Right lobe of liver (tissue), 6 donors: ENCODE measurements around the gene RPIA. TPM values are rescaled to one million over a fixed set of nuclear protein-coding genes. Genes with fewer than 3 reads are reported as not detected.

ENCODE experiments used
- ATAC-seq, 4 donors: fragments of 200-7000 bp; cut with Tn5 transposase; one replicate each; pipeline ENCODE4 v1.9.1; 2020; ENCODE audit warnings: mild to moderate bottlenecking in 4 of 4, moderate library complexity in 4 of 4
- DNase-seq, 3 donors: peaks; one replicate each; pipeline ENCODE4 v3.0.0-alpha.2; 2020
- H3K27ac ChIP-seq, 3 donors: fragments of 200-600 bp; one replicate each; pipeline ENCODE4 v1.8.0; 2022
- H3K27me3 ChIP-seq, 2 donors: fragments of 200-600 bp; one replicate each; pipeline ENCODE4 v1.8.0; 2022
- H3K36me3 ChIP-seq, 4 donors: fragments of 200-600 bp; sonication (generic) in 1 of 4; one replicate each; pipeline versions ENCODE4 v1.5.1 to v1.8.0; 2017 to 2022; ENCODE audit warnings: control low read depth in 1 of 4
- H3K4me1 ChIP-seq, 4 donors: fragments of 200-600 bp; sonication (generic) in 1 of 4; one replicate each; pipeline versions ENCODE4 v1.5.1 to v1.8.0; 2017 to 2022; ENCODE audit warnings: control low read depth in 1 of 4
- H3K4me3 ChIP-seq, 3 donors: fragments of 200-600 bp; one replicate each; pipeline ENCODE4 v1.8.0; 2022
- H3K9me3 ChIP-seq, 4 donors: fragments of 200-600 bp; sonication (generic) in 1 of 4; one replicate each; pipeline versions ENCODE4 v1.5.1 to v1.8.0; 2017 to 2022; ENCODE audit warnings: control low read depth in 1 of 4
- CTCF ChIP-seq, 4 donors: fragments of 200-600 bp in 3 of 4; fragments of 450-650 bp in 1 of 4; IDR thresholded peaks; one replicate each; pipeline versions ENCODE4 v1.5.1 to v1.8.0; 2016 to 2022; ENCODE audit warnings: antibody characterized with exemption in 4 of 4, mild to moderate bottlenecking in 2 of 4
- POLR2A ChIP-seq: fragments of 450-650 bp; IDR thresholded peaks from one replicate; pipeline ENCODE4 v1.6.1; 2017; ENCODE audit warnings: antibody characterized with exemption, mild to moderate bottlenecking
- WGBS: methylation state at CpG from one replicate; pipeline ENCODE4 v1.1.6; 2018; ENCODE audit warnings: low coverage, low lambda C conversion rate; ENCODE audit not compliant: insufficient coverage; ENCODE audit errors: missing lambda C conversion rate; 5-methylcytosine and 5-hydroxymethylcytosine counted together
- intact Hi-C, 2 donors: fragments of 100-400 bp; cut with DNase I; formaldehyde crosslinking; loops; one replicate each; pipeline versions ENCODE4 v1.11.2 to v1.14.1; 2022
- total RNA-seq, 6 experiments: library from RNA; depleted of rRNA in 2 of 6; stranded (reverse); fragments of >200 nt in 2 of 6; fragmentation: NEBNext Ultra II Directional in 3 of 6; extraction: Animal tissue kit (Norgen Biotek cat#: 25700) in 3 of 6; gene quantifications; one replicate each; pipeline versions ENCODE4 v1.1.0 to v1.2.4, GENCODE V29; 2016 to 2023
- donor health status: DM: no; HTN: yes; CAD: no.
- donor health status: DM: no; HTN: no; CAD: no.
- donor health status: DM: no; HTN: no; CAD: no.
- donor health status: DM: no; HTN: yes; CAD: no.
- donor health status: DM: no; HTN: yes; CAD: no.

Gene RPIA
- total RNA-seq, 6 experiments from 2014 or later = 2.2 to 4.8 (median 3.2) TPM

- H3K27ac ChIP-seq = peak overlapping the region; percentile 42 to 68 (median 49)
- H3K4me3 ChIP-seq = no peak overlapping the region
- peak; percentile 82 to 91 (median 86) for ATAC-seq
- H3K9me3 ChIP-seq = no peaks in the 10 kb centered on the region
- no peaks in the 10 kb centered on the region for H3K36me3 ChIP-seq
- no peaks in the 10 kb centered on the region for H3K27me3 ChIP-seq
- H3K4me1 ChIP-seq = peaks cover 0 to 12% (median 3%) of the 10 kb centered on the region in 4 donors
- WGBS = 53% methylated on average over 6 of the region's 6 CpGs
- intact Hi-C loops = no loop called here
- no peak for DNase-seq
- TF ChIP-seq POLR2A = no peak
- TF ChIP-seq CTCF (IDR thresholded peaks at IDR 0.05) = peak; percentile 70 to 74 (median 72)
Measured at GRCh38 chr2:88669482-88670214, 21.8 kb upstream of the RPIA start.

GRCh38 chr2:88671786-88672427 lies 19.6 kb upstream of the RPIA start:
- intact Hi-C loops = no loop called here
- no peaks in the 10 kb centered on the region for H3K36me3 ChIP-seq
- no peak overlapping the region for H3K4me3 ChIP-seq
- H3K9me3 ChIP-seq = no peaks in the 10 kb centered on the region
- 42% methylated on average over 11 of the region's 11 CpGs for WGBS
- ATAC-seq (peak; percentile 55 to 68 (median 62)), DNase-seq (no peak)
- no peaks in the 10 kb centered on the region for H3K27me3 ChIP-seq
- H3K4me1 ChIP-seq = peaks cover 0 to 12% (median 3%) of the 10 kb centered on the region in 4 donors
- TF ChIP-seq CTCF (IDR thresholded peaks at IDR 0.05) (peak; percentile 82 to 92 (median 90)), POLR2A (no peak)
- no peak overlapping the region for H3K27ac ChIP-seq

GRCh38 chr2:88673363-88673762 lies 18.1 kb upstream of the RPIA start:
- Histone ChIP-seq H3K4me1 (peaks cover 0 to 11% (median 3%) of the 10 kb centered on the region in 4 donors), H3K9me3 (no peaks in the 10 kb centered on the region), H3K27ac (no peak overlapping the region), H3K4me3 (no peak overlapping the region), H3K27me3 (no peaks in the 10 kb centered on the region), H3K36me3 (no peaks in the 10 kb centered on the region)
- DNase-seq (no peak), ATAC-seq (no peak)
- 63% methylated on average over 1 of the region's 1 CpG for WGBS
- no peak for TF ChIP-seq CTCF (IDR thresholded peaks at IDR 0.05)
- TF ChIP-seq POLR2A = no peak
- intact Hi-C loops = no loop called here

- intact Hi-C loops = no loop called here
- ATAC-seq (peak in 3 of 4 donors; percentile 24 to 52 (median 48)), DNase-seq (no peak)
- H3K9me3 ChIP-seq = no peaks in the 10 kb centered on the region
- H3K36me3 ChIP-seq = no peaks in the 10 kb centered on the region
- no peak overlapping the region for H3K27ac ChIP-seq
- H3K4me3 ChIP-seq = no peak overlapping the region
- no peaks in the 10 kb centered on the region for H3K27me3 ChIP-seq
- peaks cover 0 to 11% (median 0%) of the 10 kb centered on the region in 4 donors for H3K4me1 ChIP-seq
- TF ChIP-seq CTCF (IDR thresholded peaks at IDR 0.05) (no peak), POLR2A (no peak)
- 52% methylated on average over 6 of the region's 7 CpGs for WGBS
Measured at GRCh38 chr2:88680266-88680902, 11.1 kb upstream of the RPIA start.
